Measurements from ENCODE around the gene SPTLC1.

SPTLC1 gene, protein sequence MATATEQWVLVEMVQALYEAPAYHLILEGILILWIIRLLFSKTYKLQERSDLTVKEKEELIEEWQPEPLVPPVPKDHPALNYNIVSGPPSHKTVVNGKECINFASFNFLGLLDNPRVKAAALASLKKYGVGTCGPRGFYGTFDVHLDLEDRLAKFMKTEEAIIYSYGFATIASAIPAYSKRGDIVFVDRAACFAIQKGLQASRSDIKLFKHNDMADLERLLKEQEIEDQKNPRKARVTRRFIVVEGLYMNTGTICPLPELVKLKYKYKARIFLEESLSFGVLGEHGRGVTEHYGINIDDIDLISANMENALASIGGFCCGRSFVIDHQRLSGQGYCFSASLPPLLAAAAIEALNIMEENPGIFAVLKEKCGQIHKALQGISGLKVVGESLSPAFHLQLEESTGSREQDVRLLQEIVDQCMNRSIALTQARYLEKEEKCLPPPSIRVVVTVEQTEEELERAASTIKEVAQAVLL

DNA sequence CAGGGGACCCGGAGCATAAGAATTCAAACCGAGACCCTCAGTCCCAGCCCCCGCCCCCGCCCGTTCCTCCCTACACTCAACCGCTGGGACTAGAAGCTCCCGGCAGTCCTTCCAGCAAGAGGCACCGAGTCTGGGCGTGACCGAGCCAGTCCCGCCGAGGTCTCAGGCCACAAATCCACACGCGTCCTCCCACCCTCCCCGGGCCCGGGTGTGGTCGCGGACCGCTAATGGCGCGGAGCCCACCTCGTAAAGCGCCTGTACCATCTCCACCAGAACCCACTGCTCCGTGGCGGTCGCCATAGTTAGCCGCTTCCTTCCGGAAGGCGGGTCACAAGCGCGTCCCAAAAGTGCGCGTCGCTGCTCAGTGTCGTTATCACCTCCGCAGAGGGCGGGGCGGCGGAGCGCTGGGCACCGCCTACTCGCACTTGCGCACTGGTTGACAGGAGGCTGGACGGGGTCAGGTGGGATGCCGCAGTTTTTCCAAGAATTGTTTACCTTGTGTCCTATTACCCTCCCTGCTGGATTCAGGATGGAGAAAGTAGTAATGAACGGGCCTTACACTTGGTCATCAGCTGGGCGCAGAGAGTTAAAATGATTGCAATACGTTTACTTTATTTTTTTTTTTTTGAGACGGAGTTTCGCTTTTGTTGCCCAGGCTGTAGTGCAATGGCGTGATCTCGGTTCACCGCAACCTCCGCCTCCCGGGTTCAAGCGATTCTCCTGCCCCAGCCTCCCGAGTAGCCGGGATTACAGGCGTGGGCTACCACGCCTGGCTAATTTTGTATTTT, at the start of gene SPTLC1:
SPTLC1 (minus strand) TSS at position 343 of the 788 bp plus-strand sequence; CDS start at position 300, 43 bp downstream.
- ATAC-seq (ENCODE audit: low read depth) (peak; percentile 95), DNase-seq (ENCODE audit: low spot score) (peak; percentile 89)
- H3K9me3 ChIP-seq (ENCODE audit: severe bottlenecking), result no peaks in the 10 kb centered on the region
- H3K27ac ChIP-seq (ENCODE audit: poor library complexity, severe bottlenecking), result peak within 1 kb of the TSS; percentile 16
- TF ChIP-seq, protein P1, sequence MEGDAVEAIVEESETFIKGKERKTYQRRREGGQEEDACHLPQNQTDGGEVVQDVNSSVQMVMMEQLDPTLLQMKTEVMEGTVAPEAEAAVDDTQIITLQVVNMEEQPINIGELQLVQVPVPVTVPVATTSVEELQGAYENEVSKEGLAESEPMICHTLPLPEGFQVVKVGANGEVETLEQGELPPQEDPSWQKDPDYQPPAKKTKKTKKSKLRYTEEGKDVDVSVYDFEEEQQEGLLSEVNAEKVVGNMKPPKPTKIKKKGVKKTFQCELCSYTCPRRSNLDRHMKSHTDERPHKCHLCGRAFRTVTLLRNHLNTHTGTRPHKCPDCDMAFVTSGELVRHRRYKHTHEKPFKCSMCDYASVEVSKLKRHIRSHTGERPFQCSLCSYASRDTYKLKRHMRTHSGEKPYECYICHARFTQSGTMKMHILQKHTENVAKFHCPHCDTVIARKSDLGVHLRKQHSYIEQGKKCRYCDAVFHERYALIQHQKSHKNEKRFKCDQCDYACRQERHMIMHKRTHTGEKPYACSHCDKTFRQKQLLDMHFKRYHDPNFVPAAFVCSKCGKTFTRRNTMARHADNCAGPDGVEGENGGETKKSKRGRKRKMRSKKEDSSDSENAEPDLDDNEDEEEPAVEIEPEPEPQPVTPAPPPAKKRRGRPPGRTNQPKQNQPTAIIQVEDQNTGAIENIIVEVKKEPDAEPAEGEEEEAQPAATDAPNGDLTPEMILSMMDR (IDR thresholded peaks at IDR 0.05; ENCODE audit: poor library complexity, severe bottlenecking), result no peak
- H3K4me1 ChIP-seq (ENCODE audit: insufficient read depth, poor library complexity, severe bottlenecking), result no peaks in the 10 kb centered on the region
- H3K27me3 ChIP-seq (ENCODE audit: insufficient read depth, poor library complexity, severe bottlenecking), result no peaks in the 10 kb centered on the region
- H3K36me3 ChIP-seq (ENCODE audit: low read depth), result peaks cover 33% of the 10 kb centered on the region
- H3K4me3 ChIP-seq (ENCODE audit: severe bottlenecking), result peak within 1 kb of the TSS; percentile 80

DNA sequence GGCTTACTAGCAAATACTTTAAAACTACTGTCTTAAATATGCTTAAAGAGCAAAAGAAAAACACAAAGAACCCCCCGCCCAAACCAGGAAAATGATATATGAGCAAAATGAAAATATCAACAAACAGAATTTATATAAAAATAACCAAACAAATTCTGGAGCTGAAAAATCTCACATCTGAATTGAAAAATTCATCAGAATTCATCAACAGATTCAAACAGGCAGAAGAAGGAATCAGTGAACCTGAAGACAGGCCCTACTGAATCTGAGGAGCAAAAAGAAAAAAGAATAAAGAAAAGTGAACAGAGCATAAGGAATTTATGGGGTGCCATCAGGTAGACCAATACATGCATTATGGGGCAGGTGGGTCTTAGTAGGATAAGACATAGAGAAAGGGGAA, 49.8 kb upstream of the SPTLC1 start:
- DNase-seq (ENCODE audit: low spot score), result no peak
- H3K36me3 ChIP-seq (ENCODE audit: low read depth), result no peaks in the 10 kb centered on the region
- H3K27ac ChIP-seq (ENCODE audit: poor library complexity, severe bottlenecking), result no peak overlapping the region
- TF ChIP-seq, protein P1 (IDR thresholded peaks at IDR 0.05; ENCODE audit: poor library complexity, severe bottlenecking), result no peak
- H3K4me3 ChIP-seq (ENCODE audit: severe bottlenecking), result no peak overlapping the region
- ATAC-seq (ENCODE audit: low read depth), result no peak
- no peaks in the 10 kb centered on the region for H3K9me3 ChIP-seq (ENCODE audit: severe bottlenecking)
- no peaks in the 10 kb centered on the region for H3K27me3 ChIP-seq (ENCODE audit: insufficient read depth, poor library complexity, severe bottlenecking)
- H3K4me1 ChIP-seq (ENCODE audit: insufficient read depth, poor library complexity, severe bottlenecking), result no peaks in the 10 kb centered on the region

DNA sequence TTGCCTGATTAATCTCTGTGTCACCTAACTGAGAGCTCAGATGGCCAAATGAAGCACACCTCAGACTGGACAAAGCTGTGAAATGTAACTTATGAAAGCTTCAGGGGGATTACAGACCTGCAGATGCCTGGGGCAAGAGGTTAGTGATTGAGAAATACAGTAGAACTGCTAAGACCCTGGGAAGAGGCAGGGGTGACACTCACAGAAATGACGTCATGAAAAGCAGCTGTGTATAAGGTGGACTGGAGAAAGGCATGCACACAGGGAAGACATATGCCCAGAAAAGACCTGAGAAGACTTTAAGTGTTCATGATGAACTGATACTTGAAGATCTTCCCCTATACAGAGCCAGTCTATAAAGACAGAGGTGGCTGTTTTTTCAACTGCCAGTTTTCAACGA, 49.3 kb upstream of the SPTLC1 start:
- H3K36me3 ChIP-seq (ENCODE audit: low read depth), result no peaks in the 10 kb centered on the region
- TF ChIP-seq, protein P1 (IDR thresholded peaks at IDR 0.05; ENCODE audit: poor library complexity, severe bottlenecking), result no peak
- H3K27ac ChIP-seq (ENCODE audit: poor library complexity, severe bottlenecking), result no peak overlapping the region
- no peaks in the 10 kb centered on the region for H3K9me3 ChIP-seq (ENCODE audit: severe bottlenecking)
- no peak for DNase-seq (ENCODE audit: low spot score)
- ATAC-seq (ENCODE audit: low read depth), result no peak
- no peak overlapping the region for H3K4me3 ChIP-seq (ENCODE audit: severe bottlenecking)
- H3K27me3 ChIP-seq (ENCODE audit: insufficient read depth, poor library complexity, severe bottlenecking), result no peaks in the 10 kb centered on the region
- no peaks in the 10 kb centered on the region for H3K4me1 ChIP-seq (ENCODE audit: insufficient read depth, poor library complexity, severe bottlenecking)

DNA sequence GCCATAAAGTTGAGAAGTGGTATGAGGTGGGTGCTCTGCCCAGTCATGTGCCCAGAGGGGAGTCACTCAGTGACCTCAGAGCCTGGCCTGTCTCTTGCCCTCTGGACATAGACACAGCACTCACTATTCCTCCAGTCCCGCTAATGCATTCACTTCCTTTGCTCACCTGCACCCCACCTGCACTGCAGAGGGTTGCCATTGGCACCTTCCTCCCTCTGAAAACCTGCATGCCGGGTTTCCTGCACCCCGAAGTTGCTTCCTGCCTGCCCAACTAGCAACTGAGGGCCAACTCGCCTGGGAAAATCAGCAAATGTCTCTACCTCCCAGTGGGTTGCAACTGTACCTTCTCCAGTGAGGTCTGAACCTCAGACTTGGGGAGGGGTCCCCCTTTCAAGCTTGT, 48.1 kb upstream of the SPTLC1 start:
- H3K27ac ChIP-seq (ENCODE audit: poor library complexity, severe bottlenecking), result no peak overlapping the region

More for the DNA sequence above, 48.1 kb upstream of the SPTLC1 start:
- H3K4me3 ChIP-seq (ENCODE audit: severe bottlenecking), result no peak overlapping the region
- TF ChIP-seq, protein P1 (IDR thresholded peaks at IDR 0.05; ENCODE audit: poor library complexity, severe bottlenecking), result no peak
- H3K27me3 ChIP-seq (ENCODE audit: insufficient read depth, poor library complexity, severe bottlenecking), result no peaks in the 10 kb centered on the region
- DNase-seq (ENCODE audit: low spot score) (no peak), ATAC-seq (ENCODE audit: low read depth) (no peak)
- no peaks in the 10 kb centered on the region for H3K4me1 ChIP-seq (ENCODE audit: insufficient read depth, poor library complexity, severe bottlenecking)
- no peaks in the 10 kb centered on the region for H3K36me3 ChIP-seq (ENCODE audit: low read depth)
- no peaks in the 10 kb centered on the region for H3K9me3 ChIP-seq (ENCODE audit: severe bottlenecking)
